Heart left ventricle (tissue), 16 donors: ENCODE data around the gene RCOR2. TPM values are rescaled to one million over a fixed set of nuclear protein-coding genes. Genes with fewer than 3 reads are reported as not detected.
"Not testable (repeated sequence)": the region's sequence is repeated elsewhere in the genome, so short reads cannot be mapped to it uniquely, and the experiment has no call there.

ENCODE experiments used
- ATAC-seq, 4 donors: fragments of 200-7000 bp; cut with Tn5 transposase; one replicate each; pipeline ENCODE4 v1.9.1; 2020 to 2022; ENCODE audit warnings: moderate library complexity in 4 of 4, mild to moderate bottlenecking in 3 of 4, moderate number of reproducible peaks in 1 of 4
- DNase-seq, 5 donors: peaks; one replicate each; pipeline ENCODE4 v3.0.0-alpha.2; 2020
- H3K27ac ChIP-seq, 12 donors: fragments of 200-600 bp; sonication (generic) in 4 of 12; one replicate each; pipeline versions ENCODE4 v1.5.0 to v1.8.0; 2016 to 2022; ENCODE audit warnings: mild to moderate bottlenecking in 2 of 12
- H3K27me3 ChIP-seq, 9 donors: fragments of 200-600 bp; sonication (generic) in 2 of 9; one replicate each; pipeline versions ENCODE4 v1.5.1 to v1.8.0; 2016 to 2022; ENCODE audit warnings: mild to moderate bottlenecking in 3 of 9
- H3K36me3 ChIP-seq, 9 donors: fragments of 200-600 bp; sonication (generic) in 2 of 9; one replicate each; pipeline versions ENCODE4 v1.5.0 to v1.8.0; 2018 to 2022; ENCODE audit warnings: mild to moderate bottlenecking in 2 of 9
- H3K4me1 ChIP-seq, 12 donors: fragments of 200-600 bp; sonication (generic) in 4 of 12; one replicate each; pipeline versions ENCODE4 v1.5.0 to v1.8.0; 2016 to 2022; ENCODE audit warnings: mild to moderate bottlenecking in 3 of 12
- H3K4me3 ChIP-seq, 12 donors: fragments of 200-600 bp; sonication (generic) in 4 of 12; one replicate each; pipeline versions ENCODE4 v1.5.0 to v1.8.0; 2017 to 2022; ENCODE audit warnings: mild to moderate bottlenecking in 9 of 12, moderate library complexity in 4 of 12
- H3K9me3 ChIP-seq, 12 donors: fragments of 200-600 bp; sonication (generic) in 4 of 12; one replicate each; pipeline versions ENCODE4 v1.5.0 to v1.8.0; 2016 to 2022; ENCODE audit warnings: mild to moderate bottlenecking in 1 of 12
- POLR2A ChIP-seq, 2 donors: fragments of 450-650 bp; IDR thresholded peaks; one replicate each; pipeline ENCODE4 v1.6.1; 2017; ENCODE audit warnings: antibody characterized with exemption in 2 of 2, mild to moderate bottlenecking in 2 of 2, moderate library complexity in 2 of 2
- WGBS, 4 donors: extraction: QIAGEN DNeasy Blood & Tissue Kit in 2 of 4; methylation state at CpG; one replicate each; pipeline versions ENCODE4 v1.1.5 to v1.1.7; 2013 to 2018; 5-methylcytosine and 5-hydroxymethylcytosine counted together
- intact Hi-C, 10 donors: fragments of 100-400 bp; cut with DNase I; formaldehyde crosslinking; loops; one replicate each; pipeline versions ENCODE4 v1.11.1 to v1.14.2; 2022
- polyA plus RNA-seq, 2 donors: library from polyadenylated mRNA; stranded (reverse); fragments of 200-250 nt; gene quantifications; one replicate each; pipeline ENCODE4 v1.2.3, GENCODE V29; 2013
- total RNA-seq, 9 donors: library from RNA; depleted of rRNA in 2 of 9; stranded (reverse); fragments of >200 nt in 2 of 9; fragmentation: NEBNext Ultra II Directional in 3 of 9; extraction: Animal tissue kit (Norgen Biotek cat#: 25700) in 3 of 9; gene quantifications; one replicate each; pipeline versions ENCODE4 v1.1.0 to v1.2.4, GENCODE V29; 2016 to 2023
- TF ChIP-seq, protein P1 (sequence below), 12 donors: fragments of 200-600 bp; sonication (generic) in 4 of 12; IDR thresholded peaks; one replicate each; pipeline versions ENCODE4 v1.5.0 to v1.8.0; 2018 to 2022; ENCODE audit warnings: antibody characterized with exemption in 12 of 12, mild to moderate bottlenecking in 5 of 12
- donor health status: ischemic (EF 13 %, LVEDD 7.1; RV severe dilation, severe dysfunction).
- donor health status: healthy with polysubstance abuse.
- donor health status: DM: no; HTN: yes; CAD: no.
- donor health status: DM: no; HTN: no; CAD: no.
- donor health status: ischemic (EF 25% LVEDD 6.9; RV normal size, moderate dysfunction).
- donor health status: ischemic (EF 25% LVEDD 5.7; RV mildly dilated, moderate dysfunction).
- donor health status: healthy.
- donor health status: DM: yes; HTN: yes; CAD: no.
- donor health status: ischemic (EF 35%, LVEDD 5.7; RV mildly dilated, moderate dysfunction).
- donor health status: nonischemic (EF 11% LVEDD 7.7; RV severe dilation, severe dysfunction).
- donor health status: DM: yes; HTN: yes; CAD: no.
- donor health status: PGD.
- donor health status: ischemic (EF 29% LVEDD 5.4; RV normal size, mild dysfunction).
- donor health status: nonischemic (EF 23%, LVEDD 6.1; RV moderate dilation, normal function).

Gene RCOR2
- total and polyA plus RNA-seq, 11 donors = 1.9 to 5.7 (median 4.2) TPM

DNA sequence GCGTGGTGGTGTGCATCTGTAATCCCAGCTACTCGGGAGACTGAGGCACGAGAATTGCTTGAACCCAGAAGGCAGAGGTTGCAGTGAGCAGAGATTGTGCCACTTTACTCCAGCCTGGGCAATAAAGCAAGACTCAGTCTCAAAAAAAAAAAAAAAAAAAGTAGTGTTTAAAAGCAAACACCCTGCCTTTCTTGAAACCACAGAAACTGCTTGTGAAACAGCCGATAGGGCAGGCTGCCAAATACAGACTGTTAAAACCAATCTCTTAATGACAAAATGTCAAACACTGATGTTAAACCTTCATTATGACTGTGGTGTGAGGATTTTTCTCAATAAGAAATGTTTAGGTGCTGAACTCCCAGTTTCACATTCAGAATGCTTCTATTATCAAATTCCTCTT, 50.8 kb downstream of the RCOR2 start:
- Histone ChIP-seq H3K4me3 (no peak overlapping the region), H3K4me1 (peaks cover 9 to 84% (median 53%) of the 10 kb centered on the region in 12 donors), H3K27ac (peak overlapping the region in 1 of 12 donors; percentile 42), H3K27me3 (no peaks in the 10 kb centered on the region), H3K36me3 (peaks cover 0 to 32% (median 11%) of the 10 kb centered on the region in 9 donors), H3K9me3 (no peaks in the 10 kb centered on the region)
- DNase-seq (peak in 2 of 5 donors; percentile 29 to 48), ATAC-seq (no peak)
- intact Hi-C loops = no loop called here
- TF ChIP-seq, protein P1, sequence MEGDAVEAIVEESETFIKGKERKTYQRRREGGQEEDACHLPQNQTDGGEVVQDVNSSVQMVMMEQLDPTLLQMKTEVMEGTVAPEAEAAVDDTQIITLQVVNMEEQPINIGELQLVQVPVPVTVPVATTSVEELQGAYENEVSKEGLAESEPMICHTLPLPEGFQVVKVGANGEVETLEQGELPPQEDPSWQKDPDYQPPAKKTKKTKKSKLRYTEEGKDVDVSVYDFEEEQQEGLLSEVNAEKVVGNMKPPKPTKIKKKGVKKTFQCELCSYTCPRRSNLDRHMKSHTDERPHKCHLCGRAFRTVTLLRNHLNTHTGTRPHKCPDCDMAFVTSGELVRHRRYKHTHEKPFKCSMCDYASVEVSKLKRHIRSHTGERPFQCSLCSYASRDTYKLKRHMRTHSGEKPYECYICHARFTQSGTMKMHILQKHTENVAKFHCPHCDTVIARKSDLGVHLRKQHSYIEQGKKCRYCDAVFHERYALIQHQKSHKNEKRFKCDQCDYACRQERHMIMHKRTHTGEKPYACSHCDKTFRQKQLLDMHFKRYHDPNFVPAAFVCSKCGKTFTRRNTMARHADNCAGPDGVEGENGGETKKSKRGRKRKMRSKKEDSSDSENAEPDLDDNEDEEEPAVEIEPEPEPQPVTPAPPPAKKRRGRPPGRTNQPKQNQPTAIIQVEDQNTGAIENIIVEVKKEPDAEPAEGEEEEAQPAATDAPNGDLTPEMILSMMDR (IDR thresholded peaks at IDR 0.05) = no peak
- TF ChIP-seq POLR2A (IDR thresholded peaks at IDR 0.05) = no peak
- WGBS, 4 donors = 68 to 81% (median 74%) methylated on average over 4 of the region's 4 CpGs

DNA sequence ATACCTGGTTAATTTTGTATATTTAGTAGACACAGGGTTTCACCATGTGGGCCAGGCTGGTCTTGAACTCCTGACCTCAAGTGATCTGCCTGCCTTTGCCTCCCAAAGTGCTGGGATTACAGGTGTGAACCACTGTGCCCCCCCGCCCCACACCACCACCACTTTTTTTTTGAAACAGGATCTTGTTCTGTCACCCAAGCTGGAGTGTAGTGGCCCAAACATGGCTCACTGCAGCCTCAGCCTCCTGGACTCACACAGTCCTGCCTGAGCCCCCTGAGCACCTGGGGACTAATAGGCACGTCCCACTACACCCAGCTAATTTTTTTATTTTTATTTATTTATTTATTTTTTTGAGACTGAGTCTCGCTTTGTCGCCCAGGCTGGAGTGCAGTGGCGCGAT, 53.3 kb downstream of the RCOR2 start:
- ATAC-seq, intact Hi-C loops, H3K9me3 ChIP-seq, H3K27ac ChIP-seq, H3K4me3 ChIP-seq, DNase-seq, H3K27me3 ChIP-seq: not testable (repeated sequence)
- WGBS, 4 donors = 96 to 98% (median 97%) methylated on average over 6 of the region's 6 CpGs
- Histone ChIP-seq H3K36me3 (peaks cover 0 to 32% (median 18%) of the 10 kb centered on the region in 9 donors), H3K4me1 (peaks cover 4 to 68% (median 38%) of the 10 kb centered on the region in 12 donors)

DNA sequence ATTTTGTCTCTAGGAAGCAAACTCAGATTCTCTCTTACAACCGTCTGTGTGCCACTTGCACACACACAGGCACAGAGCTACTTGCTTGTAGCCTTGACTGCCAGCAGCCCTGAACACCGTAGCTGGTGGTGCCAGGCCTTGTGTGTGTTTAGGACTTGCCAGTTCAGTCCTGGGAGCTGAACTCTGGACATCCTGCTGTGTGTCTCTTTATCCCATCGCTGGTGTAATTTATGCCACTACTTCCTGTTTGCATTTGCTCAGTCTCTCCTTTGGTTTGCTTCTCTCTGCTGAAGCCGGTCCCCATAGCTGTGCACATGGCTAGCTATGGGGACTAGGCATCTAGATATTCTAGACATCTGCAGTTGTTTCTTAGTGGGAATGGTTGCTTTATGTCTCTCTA, 54.0 kb downstream of the RCOR2 start:
- H3K27ac ChIP-seq = peak overlapping the region in 1 of 12 donors; percentile 46
- H3K27me3 ChIP-seq = no peaks in the 10 kb centered on the region
- no peaks in the 10 kb centered on the region for H3K9me3 ChIP-seq
- intact Hi-C loops = no loop called here
- ATAC-seq = no peak
- no peak for DNase-seq
- no peak overlapping the region for H3K4me3 ChIP-seq
- H3K36me3 ChIP-seq = peaks cover 0 to 32% (median 18%) of the 10 kb centered on the region in 9 donors
- H3K4me1 ChIP-seq = peaks cover 5 to 68% (median 34%) of the 10 kb centered on the region in 12 donors
- TF ChIP-seq, protein P1 (IDR thresholded peaks at IDR 0.05) = no peak
- no peak for TF ChIP-seq POLR2A (IDR thresholded peaks at IDR 0.05)
- WGBS, 4 donors = 56 to 65% (median 56%) methylated on average over 4 of the region's 4 CpGs

Other genes with a start within 250 kb of the RCOR2 start
- gene ATL3, start 245.8 kb downstream of the RCOR2 start, total RNA-seq = 10 to 100 TPM; 10.4 to 30.4 (median 13.8) TPM
- gene ATL3, start 245.8 kb downstream of the RCOR2 start, polyA plus RNA-seq = 1 to 10 TPM; 4.7 to 7.5 TPM
- 10 to 100 TPM; 36.2 to 82.9 (median 72.2) TPM for gene RTN3, start 235.7 kb downstream of the RCOR2 start, total RNA-seq
- gene RTN3, start 235.7 kb downstream of the RCOR2 start, polyA plus RNA-seq = 10 to 100 TPM; 31.2 to 65.9 TPM
- 10 to 100 TPM in 5 of 9 donors, 1 to 10 TPM in 4; 8.1 to 17.9 (median 10.6) TPM for gene ZFTA, start 148.4 kb downstream of the RCOR2 start, total RNA-seq
- 1 to 10 TPM; 4.6 to 6.3 TPM for gene ZFTA, start 148.4 kb downstream of the RCOR2 start, polyA plus RNA-seq
- gene SPINDOC, start 103.7 kb downstream of the RCOR2 start, total RNA-seq = 10 to 100 TPM in 6 of 9 donors, 1 to 10 TPM in 3; 7.8 to 11.8 (median 10.6) TPM
- 10 to 100 TPM; 11.6 to 12.0 TPM for gene SPINDOC, start 103.7 kb downstream of the RCOR2 start, polyA plus RNA-seq
- 10 to 100 TPM; 26.7 to 53.5 (median 40.8) TPM for gene MARK2, start 78.1 kb downstream of the RCOR2 start, total RNA-seq
- 10 to 100 TPM; 17.0 to 34.3 TPM for gene MARK2, start 78.1 kb downstream of the RCOR2 start, polyA plus RNA-seq
- gene NAA40, start 21.8 kb upstream of the RCOR2 start, total RNA-seq = 10 to 100 TPM in 8 of 9 donors, 1 to 10 TPM in 1; 9.7 to 26.1 (median 18.8) TPM
- gene NAA40, start 21.8 kb upstream of the RCOR2 start, polyA plus RNA-seq = 10 to 100 TPM; 19.6 to 19.9 TPM
- 1,000 to 10,000 TPM in 4 of 9 donors, 100 to 1,000 TPM in 5; 673 to 1,925 (median 988) TPM for gene COX8A, start 57.5 kb upstream of the RCOR2 start, total RNA-seq
- gene COX8A, start 57.5 kb upstream of the RCOR2 start, polyA plus RNA-seq = 1,000 to 10,000 TPM; 2,141 to 2,448 TPM
- 10 to 100 TPM; 47.4 to 73.1 (median 54.5) TPM for gene OTUB1, start 69.3 kb upstream of the RCOR2 start, total RNA-seq
- 10 to 100 TPM; 46.7 to 83.1 TPM for gene OTUB1, start 69.3 kb upstream of the RCOR2 start, polyA plus RNA-seq
- gene FLRT1, start 118.8 kb upstream of the RCOR2 start, total RNA-seq = 1 to 10 TPM in 1 of 9 donors, under 1 TPM in 8; 0.20 to 1.4 (median 0.37) TPM
- gene FLRT1, start 118.8 kb upstream of the RCOR2 start, polyA plus RNA-seq = under 1 TPM; 0.22 to 0.46 TPM
- gene MACROD1, start 248.9 kb upstream of the RCOR2 start, total RNA-seq = 100 to 1,000 TPM in 6 of 9 donors, 10 to 100 TPM in 3; 61.3 to 166 (median 116) TPM
- gene MACROD1, start 248.9 kb upstream of the RCOR2 start, polyA plus RNA-seq = 100 to 1,000 TPM in 1 of 2 donors, 10 to 100 TPM in 1; 48.9 to 287 TPM